ENCODE data around the gene TMEM37. TPM values are rescaled to one million over a fixed set of nuclear protein-coding genes. Genes with fewer than 3 reads are reported as not detected.

The TMEM37 gene
- total and polyA plus RNA-seq, 2 donors from 2014 or later: 59.4 to 221 TPM

DNA sequence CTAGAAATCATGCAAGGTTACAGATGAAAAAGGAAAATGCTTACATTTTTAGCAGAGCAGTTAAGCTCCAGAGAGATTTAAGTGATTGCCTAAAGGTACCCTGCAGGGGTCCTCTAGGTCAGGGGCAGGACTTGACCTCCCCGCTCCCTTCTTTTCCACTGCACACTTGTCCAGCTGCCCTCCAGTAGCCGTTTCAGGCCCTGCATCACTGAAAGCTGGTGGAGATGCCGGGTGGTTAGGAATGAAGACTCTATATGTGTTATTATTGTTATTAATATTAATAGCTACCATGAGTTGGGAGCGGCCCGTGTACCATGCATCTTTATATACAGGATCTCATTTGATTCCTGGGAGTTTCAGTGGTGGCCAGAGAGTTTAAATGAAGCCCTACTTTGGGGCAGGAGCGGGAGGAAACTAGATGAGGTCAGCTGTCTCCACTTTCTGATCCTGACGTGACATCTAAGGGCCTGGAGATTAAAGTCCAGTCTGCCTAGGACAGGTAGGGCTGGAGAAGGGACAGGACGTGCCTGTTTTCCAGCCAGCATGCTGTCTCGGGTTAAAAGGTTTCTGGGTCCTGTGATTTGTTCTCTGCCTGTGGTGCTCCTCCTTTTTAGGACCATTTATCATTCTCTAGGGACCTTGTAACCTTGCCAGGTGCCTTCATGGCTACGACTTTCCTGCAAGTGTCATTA is 2.1 kb downstream of the TMEM37 start:
- Histone ChIP-seq H3K9me3 (ENCODE audit: control insufficient read depth in 2 of 3, insufficient read depth in 1 of 3, low read length in 3 of 3) (no peaks in the 10 kb centered on the region), H3K36me3 (ENCODE audit: control insufficient read depth in 2 of 3, insufficient read depth in 3 of 3, low read length in 3 of 3) (peaks cover 0 to 4% (median 3%) of the 10 kb centered on the region in 3 donors), H3K9ac (ENCODE audit: low read length in 3 of 3) (peak overlapping the region in 2 of 3 donors; percentile 90 to 99), H3K27me3 (ENCODE audit: control insufficient read depth, insufficient read depth, low read length) (no peaks in the 10 kb centered on the region), H3K27ac (ENCODE audit: low read depth in 2 of 2, low read length in 2 of 2) (peak overlapping the region; percentile 95 to 97), H3K4me3 (ENCODE audit: low read length in 3 of 3) (peak overlapping the region in 2 of 3 donors; percentile 90 to 97), H3K4me1 (ENCODE audit: control insufficient read depth in 2 of 3, insufficient read depth in 2 of 3, low read depth in 1 of 3, low read length in 3 of 3) (peaks cover 0 to 49% (median 33%) of the 10 kb centered on the region in 3 donors)
- no peak for FAIRE-seq
- DNase-seq: no peak
- intact Hi-C loops (cut with DNase I): no loop called here
- TF ChIP-seq, protein P1, sequence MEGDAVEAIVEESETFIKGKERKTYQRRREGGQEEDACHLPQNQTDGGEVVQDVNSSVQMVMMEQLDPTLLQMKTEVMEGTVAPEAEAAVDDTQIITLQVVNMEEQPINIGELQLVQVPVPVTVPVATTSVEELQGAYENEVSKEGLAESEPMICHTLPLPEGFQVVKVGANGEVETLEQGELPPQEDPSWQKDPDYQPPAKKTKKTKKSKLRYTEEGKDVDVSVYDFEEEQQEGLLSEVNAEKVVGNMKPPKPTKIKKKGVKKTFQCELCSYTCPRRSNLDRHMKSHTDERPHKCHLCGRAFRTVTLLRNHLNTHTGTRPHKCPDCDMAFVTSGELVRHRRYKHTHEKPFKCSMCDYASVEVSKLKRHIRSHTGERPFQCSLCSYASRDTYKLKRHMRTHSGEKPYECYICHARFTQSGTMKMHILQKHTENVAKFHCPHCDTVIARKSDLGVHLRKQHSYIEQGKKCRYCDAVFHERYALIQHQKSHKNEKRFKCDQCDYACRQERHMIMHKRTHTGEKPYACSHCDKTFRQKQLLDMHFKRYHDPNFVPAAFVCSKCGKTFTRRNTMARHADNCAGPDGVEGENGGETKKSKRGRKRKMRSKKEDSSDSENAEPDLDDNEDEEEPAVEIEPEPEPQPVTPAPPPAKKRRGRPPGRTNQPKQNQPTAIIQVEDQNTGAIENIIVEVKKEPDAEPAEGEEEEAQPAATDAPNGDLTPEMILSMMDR (IDR thresholded peaks at IDR 0.05; ENCODE audit: borderline replicate concordance, extremely low read depth, insufficient read depth): no peak

- DNase-seq (no peak), FAIRE-seq (no peak)
- Histone ChIP-seq H3K4me3 (ENCODE audit: low read length in 3 of 3) (peak overlapping the region in 2 of 3 donors; percentile 90 to 97), H3K9ac (ENCODE audit: low read length in 3 of 3) (peak overlapping the region in 2 of 3 donors; percentile 15 to 99), H3K27me3 (ENCODE audit: control insufficient read depth, insufficient read depth, low read length) (no peaks in the 10 kb centered on the region), H3K4me1 (ENCODE audit: control insufficient read depth in 2 of 3, insufficient read depth in 2 of 3, low read depth in 1 of 3, low read length in 3 of 3) (peaks cover 0 to 58% (median 33%) of the 10 kb centered on the region in 3 donors), H3K36me3 (ENCODE audit: control insufficient read depth in 2 of 3, insufficient read depth in 3 of 3, low read length in 3 of 3) (peaks cover 0 to 13% (median 3%) of the 10 kb centered on the region in 3 donors), H3K9me3 (ENCODE audit: control insufficient read depth in 2 of 3, insufficient read depth in 1 of 3, low read length in 3 of 3) (no peaks in the 10 kb centered on the region), H3K27ac (ENCODE audit: low read depth in 2 of 2, low read length in 2 of 2) (peak overlapping the region; percentile 95 to 97)
- intact Hi-C loops (cut with DNase I): no loop called here
- TF ChIP-seq, protein P1 (IDR thresholded peaks at IDR 0.05; ENCODE audit: borderline replicate concordance, extremely low read depth, insufficient read depth): no peak
These were observed 3.0 kb downstream of the TMEM37 start for GRCh38 chr2:119434664-119435063.

DNA sequence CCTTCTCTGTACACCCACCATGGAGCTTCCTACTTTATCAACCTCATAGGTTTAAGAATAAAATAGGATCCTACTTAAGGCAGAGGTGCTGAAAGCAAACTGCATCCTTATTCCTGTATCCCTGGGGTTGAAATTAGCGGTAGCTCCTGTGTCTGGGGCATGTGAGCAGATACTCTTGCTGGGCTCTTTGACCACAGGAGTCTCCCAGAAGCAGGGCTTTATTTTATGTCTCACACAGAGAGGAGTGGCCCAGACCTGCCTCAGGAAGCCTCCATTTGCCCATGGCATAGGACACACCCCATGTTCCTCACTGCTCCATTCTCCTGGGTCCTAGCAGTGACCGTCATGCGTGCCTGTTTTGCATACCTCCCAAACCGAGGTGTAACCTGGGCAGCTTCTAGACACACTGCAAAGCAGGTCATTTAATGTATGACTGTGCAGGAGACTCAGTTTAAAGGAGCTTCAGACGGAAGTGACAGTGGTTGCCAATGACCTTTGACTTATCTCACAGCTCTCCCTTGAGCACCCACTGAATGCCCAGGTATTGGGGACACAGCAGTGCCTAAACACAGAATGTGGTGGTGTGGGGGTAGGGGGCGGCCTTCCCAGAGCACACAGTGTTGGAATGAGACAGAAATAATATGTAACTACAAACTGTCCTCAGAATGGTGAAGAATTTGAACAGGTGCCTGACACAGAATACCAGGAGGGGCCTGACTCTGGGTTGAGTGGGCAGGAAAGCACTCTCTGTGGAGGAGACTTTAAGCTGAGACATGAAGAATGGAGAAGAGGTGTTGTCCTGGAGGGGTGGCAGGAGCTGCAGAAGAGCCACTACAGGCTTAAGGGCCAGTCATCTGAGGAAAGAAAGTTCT is 3.7 kb downstream of the TMEM37 start:
- FAIRE-seq (no peak), DNase-seq (peak in 1 of 5 donors; percentile 50)
- Histone ChIP-seq H3K4me1 (ENCODE audit: control insufficient read depth in 2 of 3, insufficient read depth in 2 of 3, low read depth in 1 of 3, low read length in 3 of 3) (peaks cover 0 to 58% (median 30%) of the 10 kb centered on the region in 3 donors), H3K9me3 (ENCODE audit: control insufficient read depth in 2 of 3, insufficient read depth in 1 of 3, low read length in 3 of 3) (no peaks in the 10 kb centered on the region), H3K27me3 (ENCODE audit: control insufficient read depth, insufficient read depth, low read length) (no peaks in the 10 kb centered on the region), H3K27ac (ENCODE audit: low read depth in 2 of 2, low read length in 2 of 2) (peak overlapping the region; percentile 95 to 97), H3K36me3 (ENCODE audit: control insufficient read depth in 2 of 3, insufficient read depth in 3 of 3, low read length in 3 of 3) (peaks cover 0 to 16% (median 3%) of the 10 kb centered on the region in 3 donors), H3K9ac (ENCODE audit: low read length in 3 of 3) (peak overlapping the region in 2 of 3 donors; percentile 15 to 99), H3K4me3 (ENCODE audit: low read length in 3 of 3) (peak overlapping the region in 2 of 3 donors; percentile 90 to 97)
- TF ChIP-seq, protein P1 (IDR thresholded peaks at IDR 0.05; ENCODE audit: borderline replicate concordance, extremely low read depth, insufficient read depth): no peak
- intact Hi-C loops (cut with DNase I): no loop called here

Data from kidney (tissue), 14 donors.